Fibroblast of villous mesenchyme (primary cell): ENCODE results near the gene CDYL. TPM values are rescaled to one million over a fixed set of nuclear protein-coding genes. Genes with fewer than 3 reads are reported as not detected.

Experiments
- DNase-seq: peaks from one replicate; pipeline ENCODE4 v3.0.0-alpha.2; 2010; ENCODE audit warnings: low read depth
- H3K4me3 ChIP-seq: 2 replicates; pipeline ENCODE4 v1.5.1; 2011; ENCODE audit warnings: low read depth, mild to moderate bottlenecking, low read length
- total RNA-seq: library from RNA; depleted of rRNA; stranded (reverse); fragments of >200 nt; gene quantifications from 2 replicates; pipeline ENCODE4 v1.2.3, GENCODE V29; 2012
- TF ChIP-seq, protein P1 (sequence below): IDR thresholded peaks from 2 replicates; pipeline ENCODE4 v1.5.1; 2012; ENCODE audit warnings: low read depth, mild to moderate bottlenecking, low read length; ENCODE audit not compliant: insufficient read depth

Gene CDYL
- total RNA-seq, 1 donor = 37.1 TPM

GRCh38 chr6:4902363-4902762 is 126.2 kb downstream of the CDYL start:
- TF ChIP-seq, protein P1, sequence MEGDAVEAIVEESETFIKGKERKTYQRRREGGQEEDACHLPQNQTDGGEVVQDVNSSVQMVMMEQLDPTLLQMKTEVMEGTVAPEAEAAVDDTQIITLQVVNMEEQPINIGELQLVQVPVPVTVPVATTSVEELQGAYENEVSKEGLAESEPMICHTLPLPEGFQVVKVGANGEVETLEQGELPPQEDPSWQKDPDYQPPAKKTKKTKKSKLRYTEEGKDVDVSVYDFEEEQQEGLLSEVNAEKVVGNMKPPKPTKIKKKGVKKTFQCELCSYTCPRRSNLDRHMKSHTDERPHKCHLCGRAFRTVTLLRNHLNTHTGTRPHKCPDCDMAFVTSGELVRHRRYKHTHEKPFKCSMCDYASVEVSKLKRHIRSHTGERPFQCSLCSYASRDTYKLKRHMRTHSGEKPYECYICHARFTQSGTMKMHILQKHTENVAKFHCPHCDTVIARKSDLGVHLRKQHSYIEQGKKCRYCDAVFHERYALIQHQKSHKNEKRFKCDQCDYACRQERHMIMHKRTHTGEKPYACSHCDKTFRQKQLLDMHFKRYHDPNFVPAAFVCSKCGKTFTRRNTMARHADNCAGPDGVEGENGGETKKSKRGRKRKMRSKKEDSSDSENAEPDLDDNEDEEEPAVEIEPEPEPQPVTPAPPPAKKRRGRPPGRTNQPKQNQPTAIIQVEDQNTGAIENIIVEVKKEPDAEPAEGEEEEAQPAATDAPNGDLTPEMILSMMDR = no peak
- no peak overlapping the region for H3K4me3 ChIP-seq
- DNase-seq = no peak

GRCh38 chr6:4903121-4903520 is 126.9 kb downstream of the CDYL start:
- TF ChIP-seq, protein P1 = no peak
- H3K4me3 ChIP-seq = no peak overlapping the region
- no peak for DNase-seq

- no peak overlapping the region for H3K4me3 ChIP-seq
- TF ChIP-seq, protein P1 = no peak
- DNase-seq = peak; percentile 38
Measured at GRCh38 chr6:4903751-4904370, 127.7 kb downstream of the CDYL start.

- no peak overlapping the region for H3K4me3 ChIP-seq
- TF ChIP-seq, protein P1 = no peak
- DNase-seq = peak; percentile 83
Measured at GRCh38 chr6:4904461-4905025, 128.3 kb downstream of the CDYL start.

GRCh38 chr6:4905826-4906225 is 129.6 kb downstream of the CDYL start:
- H3K4me3 ChIP-seq = no peak overlapping the region
- TF ChIP-seq, protein P1 = no peak
- no peak for DNase-seq

GRCh38 chr6:4906293-4907276 is 130.4 kb downstream of the CDYL start:
- TF ChIP-seq, protein P1 = no peak
- no peak overlapping the region for H3K4me3 ChIP-seq
- DNase-seq = no peak
